Neural progenitor cell (in vitro differentiated cells): ENCODE results near the gene PLXDC2.

Experiments used
- CTCF ChIP-seq: fragments of 200-600 bp; sonication (generic); IDR thresholded peaks from 2 replicates; pipeline ENCODE4 v1.5.1; 2017; ENCODE audit warnings: antibody characterized with exemption, mild to moderate bottlenecking
- EZH2 ChIP-seq: fragments of 200-600 bp; sonication (generic); IDR thresholded peaks from 2 replicates; pipeline ENCODE4 v1.6.1; 2017; ENCODE audit warnings: antibody characterized with exemption, mild to moderate bottlenecking, moderate library complexity
- EZH2phosphoT487 ChIP-seq: fragments of 200-600 bp; sonication (generic); IDR thresholded peaks from 2 replicates; pipeline ENCODE4 v1.6.1; 2017; ENCODE audit warnings: antibody characterized with exemption

- TF ChIP-seq CTCF (no peak), EZH2 (no peak), EZH2phosphoT487 (no peak)
Observed at GRCh38 chr10:19961076-19962053, 145.1 kb downstream of the PLXDC2 start.
